ENCODE results near the gene C2CD4D. TPM values are rescaled to one million over a fixed set of nuclear protein-coding genes. Genes with fewer than 3 reads are reported as not detected.

C2CD4D gene
- polyA plus RNA-seq, 1 donor (not counting 4 experiments of a cell fraction or from before 2014, with no cell fraction given), result 0.05 TPM

DNA sequence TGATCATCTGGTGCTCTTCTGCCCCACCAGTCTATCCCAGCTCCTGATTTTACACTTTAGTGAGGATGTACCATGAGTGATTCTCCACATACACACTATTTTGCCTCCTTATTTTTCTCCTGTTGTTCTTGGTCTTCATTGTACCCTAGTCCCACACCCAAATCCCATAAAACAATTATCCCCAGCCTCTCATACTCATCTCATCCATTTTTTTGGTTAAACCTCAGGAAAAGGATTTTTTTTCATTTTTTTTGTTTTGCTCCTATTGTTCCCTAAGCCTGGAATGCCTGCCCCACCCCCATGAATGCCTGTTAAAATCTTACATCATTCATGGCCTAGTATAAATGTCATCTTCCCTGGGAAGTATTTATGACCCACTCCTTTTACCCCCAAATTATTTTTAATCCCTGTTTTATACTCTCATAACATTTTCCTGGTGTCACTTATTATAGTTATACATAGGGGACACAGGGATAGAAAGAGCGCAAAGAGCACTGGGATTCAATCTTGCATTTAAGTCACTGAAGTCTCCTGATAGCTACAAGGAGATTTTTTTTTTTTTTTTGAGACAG is 29.5 kb downstream of the C2CD4D start:
- Histone ChIP-seq H3K9me1 (ENCODE audit: control insufficient read depth, extremely low read depth, insufficient read depth, low read length) (no peaks in the 10 kb centered on the region), H3K79me2 (ENCODE audit: control insufficient read depth, insufficient read depth, low read length) (no peaks in the 10 kb centered on the region), H3K27ac (ENCODE audit: control insufficient read depth, insufficient read depth, low read length) (no peak overlapping the region), H3K27me3 (ENCODE audit: control insufficient read depth, extremely low read depth, insufficient read depth, low read length) (peaks cover 26% of the 10 kb centered on the region), H4K20me1 (ENCODE audit: control insufficient read depth, extremely low read depth, insufficient read depth, low read length) (no peaks in the 10 kb centered on the region), H3K36me3 (ENCODE audit: control insufficient read depth in 2 of 2, extremely low read depth in 1 of 2, insufficient read depth in 2 of 2, low read length in 2 of 2) (no peaks in the 10 kb centered on the region), H3K9ac (ENCODE audit: control insufficient read depth, extremely low read depth, insufficient read depth, low read length) (no peak overlapping the region), H3K4me1 (ENCODE audit: control insufficient read depth, extremely low read depth, insufficient read depth, low read length) (no peaks in the 10 kb centered on the region), H3K9me3 (ENCODE audit: control insufficient read depth, low read depth, low read length) (no peaks in the 10 kb centered on the region), H2AFZ (ENCODE audit: control insufficient read depth, low read length) (no peak overlapping the region), H3K4me3 (ENCODE audit: control insufficient read depth in 2 of 3, extremely low read depth in 1 of 3, insufficient read depth in 2 of 3, low read depth in 1 of 3, low read length in 3 of 3) (no peak overlapping the region), H3K4me2 (ENCODE audit: control insufficient read depth, extremely low read depth, insufficient read depth, low read depth, low read length) (no peak overlapping the region)
- DNase-seq (ENCODE audit: low read depth, low spot score), result no peak
- dilution Hi-C loops (cut with MboI; ENCODE audit: extremely low pct_ligation_motif_present, low sequenced_read_pairs), result no loop called here
- FAIRE-seq, result no peak
- TF ChIP-seq, protein P1, sequence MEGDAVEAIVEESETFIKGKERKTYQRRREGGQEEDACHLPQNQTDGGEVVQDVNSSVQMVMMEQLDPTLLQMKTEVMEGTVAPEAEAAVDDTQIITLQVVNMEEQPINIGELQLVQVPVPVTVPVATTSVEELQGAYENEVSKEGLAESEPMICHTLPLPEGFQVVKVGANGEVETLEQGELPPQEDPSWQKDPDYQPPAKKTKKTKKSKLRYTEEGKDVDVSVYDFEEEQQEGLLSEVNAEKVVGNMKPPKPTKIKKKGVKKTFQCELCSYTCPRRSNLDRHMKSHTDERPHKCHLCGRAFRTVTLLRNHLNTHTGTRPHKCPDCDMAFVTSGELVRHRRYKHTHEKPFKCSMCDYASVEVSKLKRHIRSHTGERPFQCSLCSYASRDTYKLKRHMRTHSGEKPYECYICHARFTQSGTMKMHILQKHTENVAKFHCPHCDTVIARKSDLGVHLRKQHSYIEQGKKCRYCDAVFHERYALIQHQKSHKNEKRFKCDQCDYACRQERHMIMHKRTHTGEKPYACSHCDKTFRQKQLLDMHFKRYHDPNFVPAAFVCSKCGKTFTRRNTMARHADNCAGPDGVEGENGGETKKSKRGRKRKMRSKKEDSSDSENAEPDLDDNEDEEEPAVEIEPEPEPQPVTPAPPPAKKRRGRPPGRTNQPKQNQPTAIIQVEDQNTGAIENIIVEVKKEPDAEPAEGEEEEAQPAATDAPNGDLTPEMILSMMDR (optimal IDR thresholded peaks at IDR 0.05 in 1 of 3, IDR thresholded peaks at IDR 0.05 in 1 of 3, conservative IDR thresholded peaks at IDR 0.05 in 1 of 3; ENCODE audit: extremely low read depth in 1 of 3, insufficient read depth in 2 of 3, low read length in 3 of 3), result no peak
- no peak for TF ChIP-seq EZH2 (IDR thresholded peaks at IDR 0.05; ENCODE audit: low read length)

DNA sequence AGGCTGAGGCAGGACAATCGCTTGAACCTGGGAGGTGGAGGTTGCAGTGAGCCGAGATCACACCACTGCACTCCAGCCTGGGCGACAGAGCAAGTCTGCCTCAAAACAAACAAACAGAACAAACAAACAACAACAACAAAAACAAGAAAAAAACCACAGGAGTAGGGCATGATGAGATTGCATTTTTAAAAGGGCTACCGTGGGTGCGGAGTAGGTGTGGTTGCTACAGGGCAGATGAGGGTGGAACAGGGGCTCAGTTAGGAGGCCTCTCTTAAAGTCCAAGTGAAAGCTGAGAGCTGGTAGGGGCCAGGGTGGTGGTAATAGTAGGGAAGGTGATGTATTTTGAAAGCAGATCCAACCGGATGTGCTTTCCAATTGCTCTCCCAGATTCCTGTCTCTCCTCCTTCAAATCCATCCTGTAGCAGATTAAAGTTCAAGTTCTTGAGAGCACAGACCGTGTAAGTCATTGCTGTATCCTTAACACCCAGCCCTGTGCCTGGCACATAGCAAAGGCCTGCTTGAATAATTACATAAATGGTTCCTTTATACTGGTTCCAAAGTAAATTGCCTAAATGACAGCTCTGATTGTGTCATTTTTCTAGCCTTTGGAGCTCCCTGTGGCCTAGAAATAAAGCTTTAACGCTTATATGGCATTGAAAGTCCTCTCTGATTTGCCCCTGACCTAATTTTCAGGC is 30.2 kb downstream of the C2CD4D start:
- no peaks in the 10 kb centered on the region for H3K9me3 ChIP-seq (ENCODE audit: control insufficient read depth, low read depth, low read length)
- H3K9me1 ChIP-seq (ENCODE audit: control insufficient read depth, extremely low read depth, insufficient read depth, low read length), result no peaks in the 10 kb centered on the region
- H2AFZ ChIP-seq (ENCODE audit: control insufficient read depth, low read length), result no peak overlapping the region
- no peaks in the 10 kb centered on the region for H3K4me1 ChIP-seq (ENCODE audit: control insufficient read depth, extremely low read depth, insufficient read depth, low read length)
- TF ChIP-seq EZH2 (IDR thresholded peaks at IDR 0.05; ENCODE audit: low read length), result no peak
- TF ChIP-seq, protein P1 (optimal IDR thresholded peaks at IDR 0.05 in 1 of 3, IDR thresholded peaks at IDR 0.05 in 1 of 3, conservative IDR thresholded peaks at IDR 0.05 in 1 of 3; ENCODE audit: extremely low read depth in 1 of 3, insufficient read depth in 2 of 3, low read length in 3 of 3), result no peak
- dilution Hi-C loops (cut with MboI; ENCODE audit: extremely low pct_ligation_motif_present, low sequenced_read_pairs), result no loop called here
- no peak overlapping the region for H3K4me3 ChIP-seq (ENCODE audit: control insufficient read depth in 2 of 3, extremely low read depth in 1 of 3, insufficient read depth in 2 of 3, low read depth in 1 of 3, low read length in 3 of 3)
- H3K27ac ChIP-seq (ENCODE audit: control insufficient read depth, insufficient read depth, low read length), result no peak overlapping the region
- DNase-seq (ENCODE audit: low read depth, low spot score), result no peak
- no peaks in the 10 kb centered on the region for H3K36me3 ChIP-seq (ENCODE audit: control insufficient read depth in 2 of 2, extremely low read depth in 1 of 2, insufficient read depth in 2 of 2, low read length in 2 of 2)
- no peaks in the 10 kb centered on the region for H4K20me1 ChIP-seq (ENCODE audit: control insufficient read depth, extremely low read depth, insufficient read depth, low read length)
- no peak overlapping the region for H3K9ac ChIP-seq (ENCODE audit: control insufficient read depth, extremely low read depth, insufficient read depth, low read length)
- peaks cover 32% of the 10 kb centered on the region for H3K27me3 ChIP-seq (ENCODE audit: control insufficient read depth, extremely low read depth, insufficient read depth, low read length)
- no peaks in the 10 kb centered on the region for H3K79me2 ChIP-seq (ENCODE audit: control insufficient read depth, insufficient read depth, low read length)
- no peak for FAIRE-seq
- no peak overlapping the region for H3K4me2 ChIP-seq (ENCODE audit: control insufficient read depth, extremely low read depth, insufficient read depth, low read depth, low read length)
